Mesenteric fat pad (tissue), 1 donor: Measurements from ENCODE around the gene BBS12. TPM values are rescaled to one million over a fixed set of nuclear protein-coding genes. Genes with fewer than 3 reads are reported as not detected.

ENCODE experiments used
- DNase-seq: peaks from one replicate; pipeline ENCODE4 v3.0.0-alpha.2; 2020; ENCODE audit warnings: low spot score
- total RNA-seq: library from RNA; stranded (reverse); fragmentation: NEBNext Ultra II Directional; extraction: Animal tissue kit (Norgen Biotek cat#: 25700); gene quantifications from one replicate; pipeline ENCODE4 v1.2.1, GENCODE V29; 2021
- donor health status: DM: yes; HTN: yes; CAD: no.

BBS12 gene
- total RNA-seq, 1 donor from 2014 or later: 1.9 TPM

DNA sequence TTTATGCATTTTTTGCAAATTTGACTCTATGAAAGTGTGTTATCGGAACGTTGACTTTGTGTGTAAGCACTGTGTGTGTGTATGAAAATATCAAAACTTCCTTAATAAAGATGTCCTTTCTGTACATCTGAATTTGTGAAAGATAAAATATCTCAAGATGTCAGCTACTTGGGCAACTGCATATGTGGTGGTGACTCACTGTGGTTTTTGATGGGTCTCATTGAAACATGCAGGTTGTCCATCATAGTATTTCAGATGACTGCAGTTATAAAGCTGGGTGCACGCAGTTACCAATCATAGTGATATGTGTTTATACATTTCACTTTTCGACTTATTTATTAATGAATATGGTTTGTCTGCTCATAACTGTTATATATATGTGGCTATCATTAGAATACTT, 19.7 kb upstream of the BBS12 start:
- DNase-seq: no peak

GRCh38 chr4:122715221-122715620, 17.3 kb upstream of the BBS12 start:
- DNase-seq: no peak

GRCh38 chr4:122716825-122717448, 15.6 kb upstream of the BBS12 start:
- DNase-seq: no peak

- DNase-seq: no peak
Measured at GRCh38 chr4:122718281-122718680, 14.2 kb upstream of the BBS12 start.

DNA sequence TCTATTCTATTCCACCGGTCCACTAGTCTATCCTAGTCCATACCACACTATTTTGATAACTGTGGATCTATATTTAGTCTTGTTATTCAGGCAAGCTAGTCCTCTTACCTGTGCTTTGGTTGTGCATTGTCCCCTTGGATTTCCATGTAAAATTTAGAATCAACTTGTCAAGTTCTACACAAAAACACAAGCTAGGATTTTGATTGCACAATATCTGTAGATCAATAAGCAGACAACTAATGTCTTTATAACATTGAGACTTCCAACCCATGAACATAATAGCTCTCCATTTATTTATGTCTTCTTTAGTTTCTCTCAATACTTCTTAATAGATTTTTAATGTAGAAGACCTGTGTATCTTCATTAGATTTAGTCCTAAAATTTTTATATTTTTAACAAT, 10.2 kb upstream of the BBS12 start:
- DNase-seq: no peak

DNA sequence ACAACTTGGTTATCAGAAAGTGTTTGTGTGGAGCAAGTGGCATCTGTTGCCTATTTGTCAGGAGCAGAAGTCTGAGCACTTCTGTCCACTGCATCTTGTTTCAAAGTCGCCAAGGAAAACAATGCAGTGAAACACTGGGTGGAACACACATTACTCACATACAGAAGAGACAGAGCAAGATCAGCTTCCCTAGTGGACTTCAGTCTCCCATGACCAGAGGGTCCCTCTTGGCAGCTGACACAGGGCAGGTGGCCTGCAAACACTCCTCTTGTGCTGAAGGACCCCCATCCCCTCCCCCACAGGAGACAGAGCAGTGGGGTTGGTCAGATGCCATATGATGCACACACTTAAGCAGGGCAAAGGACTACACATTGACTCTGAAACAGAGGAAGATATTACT, 3.6 kb upstream of the BBS12 start:
- no peak for DNase-seq

DNA sequence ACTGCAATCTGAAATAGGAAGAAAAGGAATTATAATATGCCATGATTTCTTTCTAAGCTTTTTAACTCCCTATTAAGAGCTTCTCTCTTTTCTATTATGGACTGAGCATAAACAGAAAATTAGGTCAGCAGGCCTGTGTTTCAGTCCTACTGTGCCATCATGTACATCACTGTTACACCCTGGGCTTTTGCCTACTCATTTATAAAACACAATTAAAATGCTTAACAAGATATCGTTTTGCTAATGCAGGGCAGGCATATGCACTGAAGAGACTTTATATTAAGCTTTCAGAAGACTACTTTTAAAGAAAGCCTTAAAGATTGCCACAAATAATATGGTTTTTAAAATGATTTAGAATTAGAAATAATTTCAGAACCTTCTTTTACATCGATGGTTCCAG, 828 bp upstream of the BBS12 start:
- DNase-seq: no peak

GRCh38 chr4:122733787-122734120, 1.2 kb downstream of the BBS12 start:
- DNase-seq: no peak

DNA sequence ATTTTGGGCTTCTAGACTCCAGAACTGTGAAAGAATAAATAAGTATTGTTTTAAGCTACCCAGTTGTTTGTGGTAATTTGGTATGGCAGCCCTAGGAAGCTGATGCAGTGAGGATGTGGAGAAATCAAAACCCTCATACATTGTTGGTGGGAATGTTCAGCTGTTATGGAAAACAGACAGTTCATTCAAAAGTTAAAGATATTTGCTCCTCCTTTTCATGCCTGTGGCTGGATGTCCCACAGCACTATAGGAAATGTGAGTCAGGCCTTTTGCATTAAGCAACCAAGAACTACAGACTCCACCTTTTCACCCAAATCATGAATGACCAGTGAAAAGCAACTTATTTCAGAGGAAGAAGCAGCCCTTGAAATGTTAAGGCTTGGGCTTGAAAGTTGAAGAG, 6.7 kb downstream of the BBS12 start:
- no peak for DNase-seq

DNA sequence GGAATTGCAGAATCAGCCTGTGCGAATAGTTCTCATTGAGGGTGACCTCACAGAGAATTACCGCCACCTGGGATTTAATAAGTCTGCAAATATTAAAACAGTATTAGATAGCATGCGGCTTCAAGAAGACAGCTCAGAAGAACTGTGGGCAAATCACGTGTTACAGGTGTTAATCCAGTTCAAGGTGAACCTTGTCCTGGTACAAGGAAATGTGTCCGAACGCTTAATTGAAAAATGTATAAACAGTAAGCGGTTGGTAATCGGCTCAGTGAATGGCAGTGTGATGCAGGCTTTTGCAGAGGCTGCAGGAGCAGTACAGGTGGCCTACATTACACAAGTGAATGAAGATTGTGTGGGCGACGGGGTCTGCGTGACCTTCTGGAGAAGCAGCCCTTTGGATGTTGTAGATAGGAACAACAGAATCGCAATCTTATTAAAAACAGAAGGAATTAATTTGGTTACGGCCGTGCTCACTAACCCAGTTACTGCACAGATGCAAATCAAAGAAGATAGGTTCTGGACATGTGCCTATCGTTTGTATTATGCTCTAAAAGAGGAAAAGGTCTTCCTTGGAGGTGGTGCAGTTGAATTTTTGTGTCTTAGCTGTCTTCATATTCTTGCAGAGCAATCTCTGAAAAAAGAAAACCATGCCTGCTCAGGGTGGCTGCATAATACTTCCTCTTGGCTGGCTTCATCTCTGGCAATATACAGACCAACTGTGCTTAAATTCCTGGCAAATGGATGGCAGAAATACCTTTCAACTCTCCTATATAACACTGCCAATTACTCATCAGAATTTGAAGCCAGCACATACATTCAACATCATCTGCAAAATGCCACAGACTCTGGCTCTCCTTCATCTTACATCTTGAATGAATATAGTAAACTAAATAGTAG, 10.7 kb downstream of the BBS12 start:
- DNase-seq: no peak

- DNase-seq: no peak
Measured at GRCh38 chr4:122744229-122744628, 11.7 kb downstream of the BBS12 start.

GRCh38 chr4:122746485-122746965, 14.0 kb downstream of the BBS12 start:
- DNase-seq: no peak

- no peak for DNase-seq
Measured at GRCh38 chr4:122747068-122747467, 14.6 kb downstream of the BBS12 start.

- no peak for DNase-seq
Measured at GRCh38 chr4:122747883-122748282, 15.4 kb downstream of the BBS12 start.

- no peak for DNase-seq
Measured at GRCh38 chr4:122749704-122750454, 17.4 kb downstream of the BBS12 start.

GRCh38 chr4:122755675-122756074, 23.2 kb downstream of the BBS12 start:
- no peak for DNase-seq

DNA sequence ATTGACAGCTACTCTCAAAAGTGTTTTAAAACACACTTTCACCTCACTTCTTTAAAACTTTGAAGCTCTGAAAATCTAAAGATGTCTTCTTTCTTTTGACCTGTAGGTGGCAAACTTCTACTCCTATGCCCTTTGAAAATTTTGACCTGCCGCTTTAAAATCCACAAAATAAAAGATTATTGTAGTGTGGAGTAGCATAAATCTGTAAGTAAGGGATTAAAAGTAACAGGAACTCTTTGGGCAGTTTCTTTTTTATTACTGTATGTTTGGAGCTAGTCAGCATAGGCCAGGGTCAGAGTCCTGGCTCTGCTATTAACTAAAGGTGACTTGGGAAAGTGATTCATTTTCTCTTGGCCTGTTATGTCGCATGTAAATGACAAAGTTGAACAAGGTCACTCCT, 25.5 kb downstream of the BBS12 start:
- DNase-seq: no peak

DNA sequence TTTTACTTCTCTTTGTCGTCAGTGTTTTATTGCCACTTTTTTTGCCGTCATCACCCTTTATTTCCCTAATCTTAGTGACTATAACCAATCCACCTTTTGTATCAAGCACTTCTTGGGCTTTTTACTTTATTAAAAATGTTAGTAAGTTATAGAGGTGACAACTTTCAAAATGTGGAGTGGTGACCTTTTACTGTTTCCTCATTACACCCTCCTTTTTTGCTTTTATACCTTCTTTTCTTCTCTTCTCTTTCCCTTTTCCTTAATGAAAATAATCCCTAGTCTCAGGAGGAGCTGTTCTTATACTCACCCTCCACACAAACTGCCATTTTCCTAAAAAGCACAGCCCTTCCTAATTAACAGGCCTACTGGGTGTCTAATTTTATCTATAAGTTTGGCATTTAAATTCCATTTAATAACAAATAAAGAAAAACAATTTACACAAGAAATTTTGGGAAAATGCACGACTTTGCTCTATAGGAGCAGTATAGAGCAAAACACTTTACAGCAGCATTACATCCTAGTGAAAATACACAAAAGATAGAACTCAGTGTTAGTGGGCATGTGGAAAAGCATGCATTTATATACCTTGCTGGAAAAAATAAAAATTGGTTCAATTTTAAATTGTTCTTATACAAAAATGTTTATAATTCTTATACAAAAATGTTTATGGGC, 27.3 kb downstream of the BBS12 start:
- no peak for DNase-seq

DNA sequence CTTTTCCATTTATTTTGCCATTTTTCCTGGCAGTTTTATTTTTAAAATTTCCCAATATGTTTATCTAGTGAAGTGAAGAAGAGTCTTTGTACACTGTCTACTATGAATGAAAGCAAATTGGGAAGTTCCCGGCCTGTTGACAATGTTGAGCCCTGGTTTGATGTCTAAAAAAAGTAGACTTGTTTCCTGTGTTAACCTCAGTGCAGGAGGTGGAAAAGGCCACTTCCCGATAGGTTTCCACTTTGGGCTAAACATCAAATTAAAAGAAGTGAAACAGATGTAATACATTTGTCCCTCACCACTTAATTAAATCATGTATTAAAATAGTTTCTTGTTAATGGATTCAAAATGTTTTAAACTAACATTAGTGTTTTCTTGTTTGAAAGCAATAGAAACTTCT, 30.0 kb downstream of the BBS12 start:
- no peak for DNase-seq

DNA sequence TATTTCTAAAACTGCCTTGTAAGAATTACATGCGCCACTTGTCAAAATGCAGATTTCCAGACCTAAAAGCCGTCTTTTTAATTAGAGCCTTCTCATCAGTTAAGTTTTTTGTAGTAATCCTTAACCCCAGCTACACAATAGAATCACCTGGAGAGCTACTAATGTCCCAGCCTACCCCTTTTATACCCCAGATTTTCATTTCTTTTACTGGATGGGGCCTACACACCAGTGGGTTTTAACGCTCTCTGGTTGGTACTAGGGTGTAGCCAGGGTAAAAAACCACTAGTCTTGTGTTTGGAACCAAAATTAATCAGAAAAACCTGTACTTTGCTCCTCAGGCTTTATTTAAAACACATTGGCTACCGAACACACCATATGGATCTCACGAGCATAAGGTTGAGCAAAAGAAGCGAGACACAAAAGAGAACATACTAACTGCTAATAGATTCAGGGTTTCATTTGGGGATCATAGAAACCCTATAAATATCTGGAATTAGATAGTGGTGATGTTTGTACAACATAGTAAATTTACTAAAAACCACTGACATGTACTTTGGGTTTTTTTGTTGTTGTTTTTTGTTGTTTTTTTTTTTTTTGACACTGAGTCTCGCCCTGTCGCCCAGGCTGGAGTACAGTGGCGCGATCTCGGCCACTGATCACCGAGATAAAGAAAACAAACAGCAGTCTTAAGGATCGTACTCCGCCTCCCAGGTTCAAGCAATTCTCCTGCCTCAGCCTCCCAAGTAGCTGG, 30.6 kb downstream of the BBS12 start:
- DNase-seq: no peak
